Lower lobe of right lung (tissue), 2 donors: ENCODE results near the gene ABCC1. TPM values are rescaled to one million over a fixed set of nuclear protein-coding genes. Genes with fewer than 3 reads are reported as not detected.

Source experiments
- ATAC-seq, 2 donors: fragments of 200-7000 bp; cut with Tn5 transposase; one replicate each; pipeline ENCODE4 v1.9.1; 2020 to 2022; ENCODE audit warnings: mild to moderate bottlenecking in 2 of 2, moderate library complexity in 2 of 2
- DNase-seq: peaks from one replicate; pipeline ENCODE4 v3.0.0-alpha.2; 2020
- H3K27ac ChIP-seq: fragments of 200-600 bp; one replicate; pipeline ENCODE4 v1.8.0; 2022
- H3K27me3 ChIP-seq: fragments of 200-600 bp; one replicate; pipeline ENCODE4 v1.8.0; 2022; ENCODE audit warnings: low read depth
- H3K36me3 ChIP-seq: fragments of 200-600 bp; one replicate; pipeline ENCODE4 v1.8.0; 2022; ENCODE audit warnings: mild to moderate bottlenecking
- H3K4me1 ChIP-seq: fragments of 200-600 bp; one replicate; pipeline ENCODE4 v1.8.0; 2022
- H3K4me3 ChIP-seq: fragments of 200-600 bp; one replicate; pipeline ENCODE4 v1.8.0; 2022; ENCODE audit warnings: mild to moderate bottlenecking
- H3K9me3 ChIP-seq: fragments of 200-600 bp; one replicate; pipeline ENCODE4 v1.8.0; 2022
- CTCF ChIP-seq: fragments of 200-600 bp; IDR thresholded peaks from one replicate; pipeline ENCODE4 v1.8.0; 2022; ENCODE audit warnings: antibody characterized with exemption, mild to moderate bottlenecking
- intact Hi-C: fragments of 100-400 bp; cut with DNase I; formaldehyde crosslinking; loops from one replicate; pipeline ENCODE4 v1.11.0; 2022
- total RNA-seq: library from RNA; stranded (reverse); fragmentation: NEBNext Ultra II Directional; extraction: Animal tissue kit (Norgen Biotek cat#: 25700); gene quantifications from one replicate; pipeline ENCODE4 v1.2.1, GENCODE V29; 2021
- donor health status: DM: no; HTN: yes; CAD: no; lungs with severe emphysema.

The ABCC1 gene
- total RNA-seq, 1 donor from 2014 or later: 47.5 TPM

GRCh38 chr16:16014329-16015224 is 65.2 kb downstream of the ABCC1 start:
- peaks cover 83% of the 10 kb centered on the region for H3K36me3 ChIP-seq
- ATAC-seq: peak; percentile 85 to 86
- H3K4me1 ChIP-seq: peaks cover 12% of the 10 kb centered on the region
- H3K9me3 ChIP-seq: no peaks in the 10 kb centered on the region
- no peak for TF ChIP-seq CTCF
- H3K4me3 ChIP-seq: no peak overlapping the region
- DNase-seq: peak; percentile 52
- intact Hi-C loops: no loop called here
- H3K27ac ChIP-seq: no peak overlapping the region
- no peaks in the 10 kb centered on the region for H3K27me3 ChIP-seq

- no peak overlapping the region for H3K27ac ChIP-seq
- no peak for TF ChIP-seq CTCF
- ATAC-seq: no peak
- peaks cover 12% of the 10 kb centered on the region for H3K4me1 ChIP-seq
- no peak overlapping the region for H3K4me3 ChIP-seq
- H3K9me3 ChIP-seq: no peaks in the 10 kb centered on the region
- H3K27me3 ChIP-seq: no peaks in the 10 kb centered on the region
- peaks cover 77% of the 10 kb centered on the region for H3K36me3 ChIP-seq
- intact Hi-C loops: no loop called here
- no peak for DNase-seq
Observed at GRCh38 chr16:16015849-16016248, 66.4 kb downstream of the ABCC1 start.

- TF ChIP-seq CTCF: no peak
- H3K4me1 ChIP-seq: peaks cover 17% of the 10 kb centered on the region
- no peak overlapping the region for H3K27ac ChIP-seq
- H3K36me3 ChIP-seq: peaks cover 77% of the 10 kb centered on the region
- H3K4me3 ChIP-seq: no peak overlapping the region
- H3K27me3 ChIP-seq: no peaks in the 10 kb centered on the region
- ATAC-seq: no peak
- intact Hi-C loops: no loop called here
- H3K9me3 ChIP-seq: no peaks in the 10 kb centered on the region
- no peak for DNase-seq
Observed at GRCh38 chr16:16016388-16016964, 67.1 kb downstream of the ABCC1 start.

DNA sequence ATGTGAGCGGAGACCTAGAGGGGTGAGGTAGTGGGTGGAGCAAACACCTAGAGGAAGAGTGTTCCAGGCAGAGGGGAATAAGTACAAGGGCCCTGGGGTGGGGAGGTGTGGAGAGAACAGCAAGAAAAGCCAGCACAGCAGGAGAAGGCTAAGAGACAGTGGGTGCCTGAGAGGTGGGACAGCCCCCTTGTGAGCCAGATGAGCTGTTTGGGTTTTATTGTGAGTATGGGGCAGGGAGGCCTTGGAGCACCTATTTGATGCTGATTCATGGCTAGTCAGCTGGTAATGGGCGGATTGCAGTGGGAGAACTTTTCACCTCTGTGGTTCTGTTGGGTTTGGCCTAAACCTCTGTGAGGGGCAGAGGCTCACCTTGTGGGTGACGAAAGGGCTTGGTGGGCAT is 68.4 kb downstream of the ABCC1 start:
- H3K27me3 ChIP-seq: no peaks in the 10 kb centered on the region
- TF ChIP-seq CTCF: no peak
- DNase-seq (no peak), ATAC-seq (no peak)
- H3K36me3 ChIP-seq: peaks cover 64% of the 10 kb centered on the region
- H3K4me3 ChIP-seq: no peak overlapping the region
- intact Hi-C loops: no loop called here
- no peaks in the 10 kb centered on the region for H3K9me3 ChIP-seq
- H3K4me1 ChIP-seq: peaks cover 30% of the 10 kb centered on the region
- H3K27ac ChIP-seq: no peak overlapping the region

GRCh38 chr16:16018705-16019104 is 69.3 kb downstream of the ABCC1 start:
- no peaks in the 10 kb centered on the region for H3K27me3 ChIP-seq
- intact Hi-C loops: no loop called here
- peaks cover 57% of the 10 kb centered on the region for H3K36me3 ChIP-seq
- no peak for ATAC-seq
- no peaks in the 10 kb centered on the region for H3K9me3 ChIP-seq
- DNase-seq: no peak
- H3K4me1 ChIP-seq: peaks cover 32% of the 10 kb centered on the region
- TF ChIP-seq CTCF: no peak
- H3K27ac ChIP-seq: no peak overlapping the region
- no peak overlapping the region for H3K4me3 ChIP-seq
